Osteocyte (in vitro differentiated cells): ENCODE measurements around the gene ADRA2B. TPM values are rescaled to one million over a fixed set of nuclear protein-coding genes. Genes with fewer than 3 reads are reported as not detected.

Source experiments
- DNase-seq: peaks from one replicate; pipeline ENCODE4 v3.0.0; 2021; ENCODE audit warnings: mixed read lengths; ENCODE audit not compliant: unreplicated experiment; ENCODE audit errors: extremely low spot score
- H3K27ac Mint-ChIP-seq: one replicate; pipeline ENCODE4 v1.8.0; 2021; ENCODE audit warnings: mild to moderate bottlenecking, mixed read lengths; ENCODE audit not compliant: unreplicated experiment
- H3K27me3 Mint-ChIP-seq: one replicate; pipeline ENCODE4 v1.8.0; 2021; ENCODE audit warnings: mixed read lengths; ENCODE audit not compliant: unreplicated experiment
- H3K36me3 Mint-ChIP-seq: one replicate; pipeline ENCODE4 v1.8.0; 2021; ENCODE audit warnings: mixed read lengths; ENCODE audit not compliant: unreplicated experiment
- H3K4me1 Mint-ChIP-seq: one replicate; pipeline ENCODE4 v1.8.0; 2021; ENCODE audit warnings: mixed read lengths; ENCODE audit not compliant: unreplicated experiment
- H3K4me3 Mint-ChIP-seq: one replicate; pipeline ENCODE4 v1.8.0; 2021; ENCODE audit warnings: mild to moderate bottlenecking, moderate library complexity, mixed read lengths; ENCODE audit not compliant: unreplicated experiment
- H3K9me3 Mint-ChIP-seq: one replicate; pipeline ENCODE4 v1.8.0; 2021; ENCODE audit warnings: mixed read lengths; ENCODE audit not compliant: unreplicated experiment
- total RNA-seq: library from RNA; stranded (reverse); gene quantifications from 2 replicates; pipeline ENCODE4 v1.2.1, GENCODE V29; 2021
- TF ChIP-seq, protein P1 (sequence below): fragments of 200-600 bp; sonication (generic); IDR thresholded peaks from 2 replicates; pipeline ENCODE4 v1.5.0; 2021; ENCODE audit warnings: antibody characterized with exemption, mild to moderate bottlenecking, moderate library complexity

ADRA2B gene
- total RNA-seq, 1 donor from 2014 or later: not detected

DNA sequence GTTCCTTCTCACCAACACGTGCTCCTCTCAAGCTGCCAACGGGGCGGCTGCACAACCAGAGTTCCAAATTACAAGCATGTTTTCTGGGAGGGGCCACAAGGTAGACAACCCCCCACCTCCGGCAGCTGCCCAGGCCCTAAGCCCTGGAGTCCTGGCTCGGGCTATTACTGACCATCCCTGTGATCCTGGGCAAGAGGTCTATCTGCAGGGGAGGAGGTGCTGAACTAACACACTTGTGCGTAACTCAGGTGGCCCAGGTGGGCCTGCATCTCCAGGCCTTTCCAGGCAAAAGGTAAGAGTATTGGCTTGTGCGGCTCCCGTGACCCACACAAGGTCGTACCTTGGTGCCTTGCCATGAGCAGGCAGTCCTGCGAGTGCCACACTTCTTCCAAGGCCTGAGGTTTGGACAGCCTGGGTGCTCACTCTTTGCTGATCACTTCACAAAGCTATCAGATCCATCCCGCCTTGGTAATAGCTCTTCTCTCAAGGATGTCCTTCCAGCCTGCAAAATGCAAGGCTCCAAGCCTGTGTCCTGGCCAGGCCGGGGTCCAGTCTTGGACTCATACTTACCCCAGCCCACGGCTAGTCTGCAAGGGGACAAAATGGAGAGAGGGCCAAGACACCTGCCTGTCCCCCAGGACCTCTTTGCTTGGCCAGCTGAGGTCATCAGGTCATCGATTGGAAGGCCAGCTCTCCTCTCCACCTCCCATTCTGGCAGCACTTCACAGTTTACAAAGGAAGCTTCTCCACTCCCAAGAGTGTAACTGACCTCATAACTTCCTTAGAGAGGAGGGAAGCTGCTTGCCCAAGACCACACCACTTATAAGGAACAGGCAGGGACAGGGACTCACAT is 33.9 kb downstream of the ADRA2B start:
- Mint-ChIP-seq H3K4me3 (no peak overlapping the region), H3K36me3 (no peaks in the 10 kb centered on the region), H3K9me3 (peaks cover 4% of the 10 kb centered on the region), H3K4me1 (no peaks in the 10 kb centered on the region), H3K27ac (no peak overlapping the region), H3K27me3 (peaks cover 56% of the 10 kb centered on the region)
- TF ChIP-seq, protein P1, sequence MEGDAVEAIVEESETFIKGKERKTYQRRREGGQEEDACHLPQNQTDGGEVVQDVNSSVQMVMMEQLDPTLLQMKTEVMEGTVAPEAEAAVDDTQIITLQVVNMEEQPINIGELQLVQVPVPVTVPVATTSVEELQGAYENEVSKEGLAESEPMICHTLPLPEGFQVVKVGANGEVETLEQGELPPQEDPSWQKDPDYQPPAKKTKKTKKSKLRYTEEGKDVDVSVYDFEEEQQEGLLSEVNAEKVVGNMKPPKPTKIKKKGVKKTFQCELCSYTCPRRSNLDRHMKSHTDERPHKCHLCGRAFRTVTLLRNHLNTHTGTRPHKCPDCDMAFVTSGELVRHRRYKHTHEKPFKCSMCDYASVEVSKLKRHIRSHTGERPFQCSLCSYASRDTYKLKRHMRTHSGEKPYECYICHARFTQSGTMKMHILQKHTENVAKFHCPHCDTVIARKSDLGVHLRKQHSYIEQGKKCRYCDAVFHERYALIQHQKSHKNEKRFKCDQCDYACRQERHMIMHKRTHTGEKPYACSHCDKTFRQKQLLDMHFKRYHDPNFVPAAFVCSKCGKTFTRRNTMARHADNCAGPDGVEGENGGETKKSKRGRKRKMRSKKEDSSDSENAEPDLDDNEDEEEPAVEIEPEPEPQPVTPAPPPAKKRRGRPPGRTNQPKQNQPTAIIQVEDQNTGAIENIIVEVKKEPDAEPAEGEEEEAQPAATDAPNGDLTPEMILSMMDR: no peak
- DNase-seq: peak; percentile 75

DNA sequence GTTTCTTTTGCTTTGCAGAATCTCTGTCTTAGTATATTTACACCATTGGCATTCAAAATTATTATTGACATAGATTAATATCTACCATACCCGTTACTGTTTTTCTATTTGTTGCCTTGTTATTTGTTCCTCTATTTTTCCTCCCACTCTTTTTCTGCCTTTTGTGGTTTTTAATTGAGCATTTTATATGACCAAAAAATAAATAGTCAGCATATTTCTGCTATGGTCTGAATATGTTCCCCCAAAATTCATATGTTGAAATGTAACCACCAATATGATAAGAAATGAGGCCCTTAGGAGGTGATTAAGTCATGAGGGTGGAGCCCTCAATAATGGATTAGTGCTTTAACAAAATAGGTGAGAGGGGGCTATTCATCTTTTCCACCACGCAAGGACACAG is 35.3 kb downstream of the ADRA2B start:
- no peaks in the 10 kb centered on the region for H3K36me3 Mint-ChIP-seq
- no peak for DNase-seq
- no peak overlapping the region for H3K27ac Mint-ChIP-seq
- peaks cover 8% of the 10 kb centered on the region for H3K9me3 Mint-ChIP-seq
- TF ChIP-seq, protein P1: no peak
- no peak overlapping the region for H3K4me3 Mint-ChIP-seq
- H3K4me1 Mint-ChIP-seq: no peaks in the 10 kb centered on the region
- H3K27me3 Mint-ChIP-seq: peaks cover 52% of the 10 kb centered on the region

DNA sequence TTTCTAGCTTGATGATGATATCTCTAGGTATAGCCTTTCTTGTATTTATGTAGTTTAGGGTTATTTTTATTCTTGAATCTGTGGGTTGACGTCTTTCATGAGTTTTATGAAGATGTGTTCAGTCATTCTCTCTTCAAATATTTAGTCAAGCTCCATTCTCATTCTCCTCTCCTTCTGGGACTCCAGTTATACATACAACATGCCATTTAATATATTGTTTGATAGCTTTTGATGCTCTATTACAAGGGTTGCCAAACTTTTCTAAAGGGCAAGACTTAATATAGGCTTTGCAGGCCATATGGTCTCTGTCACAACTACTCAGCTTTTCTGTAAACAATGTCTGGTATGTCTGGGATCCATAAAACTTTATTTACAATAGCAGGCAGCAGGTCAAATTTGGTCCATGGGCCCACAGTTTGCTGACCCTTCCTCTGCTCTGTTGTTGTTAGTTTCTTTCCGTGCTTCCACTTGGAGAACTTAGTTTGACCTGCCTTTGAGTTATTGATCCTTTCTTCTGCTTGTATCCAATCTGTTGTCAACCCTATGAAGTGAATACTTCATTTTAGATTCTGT is 41.1 kb downstream of the ADRA2B start:
- no peak overlapping the region for H3K4me3 Mint-ChIP-seq
- peaks cover 54% of the 10 kb centered on the region for H3K27me3 Mint-ChIP-seq
- no peak overlapping the region for H3K27ac Mint-ChIP-seq
- H3K9me3 Mint-ChIP-seq: peaks cover 16% of the 10 kb centered on the region
- H3K4me1 Mint-ChIP-seq: peaks cover 1% of the 10 kb centered on the region
- H3K36me3 Mint-ChIP-seq: no peaks in the 10 kb centered on the region
- TF ChIP-seq, protein P1: no peak
- DNase-seq: no peak

DNA sequence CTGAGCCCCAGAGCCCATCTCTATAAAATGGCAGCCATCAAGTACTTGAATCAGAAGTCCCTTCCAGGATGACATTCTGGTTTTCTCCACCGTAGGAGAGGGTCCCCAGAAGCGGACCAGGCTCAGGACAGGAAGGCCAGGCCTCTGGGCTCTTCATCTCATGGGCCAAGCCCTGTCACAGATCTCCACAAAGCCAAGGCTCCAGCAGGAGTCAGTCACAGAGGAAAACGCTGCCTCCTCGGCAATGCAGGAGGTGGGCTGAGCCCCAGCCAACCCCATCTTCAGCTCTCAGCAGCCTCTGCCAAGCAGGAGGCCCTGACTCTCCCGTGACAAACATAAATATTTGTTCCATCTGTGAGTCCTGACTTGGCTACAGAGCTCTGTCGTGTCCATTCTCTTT is 42.2 kb downstream of the ADRA2B start:
- Mint-ChIP-seq H3K4me1 (peaks cover 1% of the 10 kb centered on the region), H3K36me3 (no peaks in the 10 kb centered on the region), H3K27ac (no peak overlapping the region), H3K27me3 (peaks cover 42% of the 10 kb centered on the region), H3K4me3 (no peak overlapping the region), H3K9me3 (peaks cover 16% of the 10 kb centered on the region)
- DNase-seq: no peak
- TF ChIP-seq, protein P1: no peak

DNA sequence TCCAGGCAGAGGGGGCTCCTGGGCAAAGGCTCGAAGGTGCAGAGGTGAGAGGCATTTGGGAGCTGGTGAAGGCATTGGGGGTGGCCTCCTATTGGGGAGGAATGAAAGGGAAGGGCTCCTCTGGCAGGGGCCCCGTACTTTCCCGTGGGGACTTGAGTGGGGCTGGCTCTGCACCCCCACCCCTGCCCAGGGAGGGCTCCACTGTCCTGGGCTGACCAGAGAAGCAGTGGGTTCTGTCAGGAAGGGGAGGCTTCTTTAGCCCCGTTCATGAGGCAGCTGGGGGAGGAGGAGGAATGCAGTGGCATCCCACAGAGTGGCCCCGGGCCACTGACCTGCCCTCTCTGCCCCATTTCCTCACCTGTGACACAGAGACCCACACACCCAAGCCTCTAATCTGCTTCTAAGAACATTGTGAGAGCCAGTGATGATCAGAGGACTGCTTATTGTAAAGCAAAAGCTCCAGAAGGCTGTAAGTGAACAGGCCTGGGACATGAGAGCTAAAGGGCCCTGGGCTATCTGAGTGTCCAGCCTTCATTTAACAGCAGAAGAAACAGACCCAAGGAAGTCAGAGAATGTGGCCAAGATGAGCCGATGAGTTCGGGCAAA is 43.1 kb downstream of the ADRA2B start:
- no peak for DNase-seq
- Mint-ChIP-seq H3K9me3 (peaks cover 16% of the 10 kb centered on the region), H3K36me3 (no peaks in the 10 kb centered on the region), H3K27ac (no peak overlapping the region), H3K4me1 (peaks cover 1% of the 10 kb centered on the region), H3K27me3 (peaks cover 34% of the 10 kb centered on the region), H3K4me3 (no peak overlapping the region)
- TF ChIP-seq, protein P1: no peak
